ENCODE data around the gene HSF2BP.

GRCh38 chr21:43688906-43689305, 29.6 kb upstream of the HSF2BP start:
- TF ChIP-seq POLR2A (IDR thresholded peaks at IDR 0.05) (no peak), CTCF (IDR thresholded peaks at IDR 0.05) (no peak)

Data from gastroesophageal sphincter (tissue), 3 donors.